GF-D8 (cell line): Measurements from ENCODE around the gene ZNF331.

ENCODE experiments used
- DNase-seq: peaks from one replicate; lab custom pipeline; 2025; lab: John Stamatoyannopoulos, UW

Gene ZNF331

GRCh38 chr19:53520547-53521372 is 17.2 kb upstream of the ZNF331 start:
- DNase-seq = peak; percentile 75

GRCh38 chr19:53521373-53522202 is 16.4 kb upstream of the ZNF331 start:
- no peak for DNase-seq

GRCh38 chr19:53525922-53526321 is 12.0 kb upstream of the ZNF331 start:
- DNase-seq = no peak

- DNase-seq = no peak
Measured at GRCh38 chr19:53530622-53531021, 7.3 kb upstream of the ZNF331 start.

GRCh38 chr19:53531457-53531856 is 6.5 kb upstream of the ZNF331 start:
- DNase-seq = no peak

GRCh38 chr19:53532362-53532761 is 5.6 kb upstream of the ZNF331 start:
- DNase-seq = no peak

GRCh38 chr19:53536225-53536548 is 1.8 kb upstream of the ZNF331 start:
- DNase-seq = no peak

- DNase-seq = no peak
Measured at GRCh38 chr19:53537121-53537520, 824 bp upstream of the ZNF331 start.

GRCh38 chr19:53538378-53539109 is 599 bp downstream of the ZNF331 start:
- DNase-seq = no peak

GRCh38 chr19:53540091-53540490 is 2.1 kb downstream of the ZNF331 start:
- no peak for DNase-seq

GRCh38 chr19:53541971-53542370 is 4.0 kb downstream of the ZNF331 start:
- DNase-seq = no peak

GRCh38 chr19:53545271-53546065 is 7.5 kb downstream of the ZNF331 start:
- no peak for DNase-seq

- DNase-seq = no peak
Measured at GRCh38 chr19:53546758-53547513, 9.0 kb downstream of the ZNF331 start.

GRCh38 chr19:53549340-53549739 is 11.4 kb downstream of the ZNF331 start:
- DNase-seq = peak; percentile 24

GRCh38 chr19:53552001-53552721 is 14.2 kb downstream of the ZNF331 start:
- no peak for DNase-seq

- no peak for DNase-seq
Measured at GRCh38 chr19:53553156-53553555, 15.2 kb downstream of the ZNF331 start.

- DNase-seq = no peak
Measured at GRCh38 chr19:53553865-53554791, 16.2 kb downstream of the ZNF331 start.

- DNase-seq = no peak
Measured at GRCh38 chr19:53554804-53555203, 16.9 kb downstream of the ZNF331 start.

- no peak for DNase-seq
Measured at GRCh38 chr19:53555352-53555751, 17.4 kb downstream of the ZNF331 start.
